Choroid plexus epithelial cell (primary cell): ENCODE data around the gene GJB6.

Experiments used
- DNase-seq: peaks from one replicate; pipeline ENCODE4 v3.0.0-alpha.2; 2010; ENCODE audit warnings: low read depth
- H3K4me3 ChIP-seq: 2 replicates; pipeline ENCODE4 v1.5.1; 2011; ENCODE audit warnings: low read depth, mild to moderate bottlenecking, control low read depth, low read length, moderate library complexity
- CTCF ChIP-seq: conservative IDR thresholded peaks from 2 replicates; pipeline ENCODE4 v1.5.1; 2011; ENCODE audit warnings: low read depth, mild to moderate bottlenecking, control low read depth, inconsistent platforms, low read length, moderate library complexity

The GJB6 gene

GRCh38 chr13:20264271-20265018, 32.3 kb upstream of the GJB6 start:
- no peak for DNase-seq
- H3K4me3 ChIP-seq, result no peak overlapping the region
- no peak for TF ChIP-seq CTCF

GRCh38 chr13:20263393-20264044, 31.4 kb upstream of the GJB6 start:
- no peak for TF ChIP-seq CTCF
- no peak for DNase-seq
- no peak overlapping the region for H3K4me3 ChIP-seq

- no peak for TF ChIP-seq CTCF
- DNase-seq, result no peak
- H3K4me3 ChIP-seq, result no peak overlapping the region
Observed at GRCh38 chr13:20258963-20259288, 26.8 kb upstream of the GJB6 start.

GRCh38 chr13:20258208-20258962, 26.3 kb upstream of the GJB6 start:
- TF ChIP-seq CTCF, result no peak
- no peak overlapping the region for H3K4me3 ChIP-seq
- peak; percentile 5 for DNase-seq

- DNase-seq, result no peak
- no peak for TF ChIP-seq CTCF
- H3K4me3 ChIP-seq, result no peak overlapping the region
Observed at GRCh38 chr13:20254076-20254475, 22.0 kb upstream of the GJB6 start.

GRCh38 chr13:20249913-20250312, 17.8 kb upstream of the GJB6 start:
- TF ChIP-seq CTCF, result no peak
- DNase-seq, result no peak
- H3K4me3 ChIP-seq, result no peak overlapping the region
